PC-9 (cell line): ENCODE measurements around the gene ADAMTSL1.

Source experiments
- CTCF ChIP-seq: fragments of 200-600 bp; sonication (generic); conservative IDR thresholded peaks from 2 replicates; pipeline ENCODE4 v1.6.1; 2017; ENCODE audit warnings: mixed run types, antibody characterized with exemption, mild to moderate bottlenecking, moderate library complexity
- EZH2 ChIP-seq: fragments of 200-600 bp; sonication (generic); IDR thresholded peaks from 2 replicates; pipeline ENCODE4 v1.8.0; 2017; ENCODE audit warnings: antibody characterized with exemption, low read depth

GRCh38 chr9:18939943-18940342 is 466.0 kb downstream of the ADAMTSL1 start:
- no peak for TF ChIP-seq CTCF
- no peak for TF ChIP-seq EZH2
